Mesenteric fat pad (tissue), 1 donor: ENCODE data around the gene PNMA8C. TPM values are rescaled to one million over a fixed set of nuclear protein-coding genes. Genes with fewer than 3 reads are reported as not detected.
"Not testable (repeated sequence)": the region's sequence is repeated elsewhere in the genome, so short reads cannot be mapped to it uniquely, and the experiment has no call there.

Experiments
- DNase-seq: peaks from one replicate; pipeline ENCODE4 v3.0.0-alpha.2; 2020; ENCODE audit warnings: low spot score
- total RNA-seq: library from RNA; stranded (reverse); fragmentation: NEBNext Ultra II Directional; extraction: Animal tissue kit (Norgen Biotek cat#: 25700); gene quantifications from one replicate; pipeline ENCODE4 v1.2.1, GENCODE V29; 2021
- donor health status: DM: yes; HTN: yes; CAD: no.

The PNMA8C gene
- total RNA-seq, 1 donor from 2014 or later = not detected

GRCh38 chr19:46447824-46448223 lies 19.1 kb upstream of the PNMA8C start:
- no peak for DNase-seq

GRCh38 chr19:46447006-46447405 lies 18.3 kb upstream of the PNMA8C start:
- DNase-seq = no peak

GRCh38 chr19:46446021-46446420 lies 17.3 kb upstream of the PNMA8C start:
- DNase-seq = no peak

- DNase-seq = no peak
Observed at GRCh38 chr19:46442808-46443450, 14.2 kb upstream of the PNMA8C start.

- no peak for DNase-seq
Observed at GRCh38 chr19:46441866-46442265, 13.1 kb upstream of the PNMA8C start.

GRCh38 chr19:46435689-46436088 lies 7.0 kb upstream of the PNMA8C start:
- DNase-seq = peak; percentile 3

- peak; percentile 1 for DNase-seq
Observed at GRCh38 chr19:46435009-46435408, 6.3 kb upstream of the PNMA8C start.

GRCh38 chr19:46433470-46433869 lies 4.7 kb upstream of the PNMA8C start:
- DNase-seq = not testable (repeated sequence)

GRCh38 chr19:46431824-46432223 lies 3.1 kb upstream of the PNMA8C start:
- DNase-seq = no peak

- DNase-seq = no peak
Observed at GRCh38 chr19:46429999-46430398, 1.3 kb upstream of the PNMA8C start.

- no peak for DNase-seq
Observed at GRCh38 chr19:46427518-46428045, 1.2 kb downstream of the PNMA8C start.

- DNase-seq = no peak
Observed at GRCh38 chr19:46426506-46427162, 2.1 kb downstream of the PNMA8C start.

GRCh38 chr19:46426035-46426505 lies 2.7 kb downstream of the PNMA8C start:
- no peak for DNase-seq

- DNase-seq = no peak
Observed at GRCh38 chr19:46423188-46423587, 5.5 kb downstream of the PNMA8C start.

- no peak for DNase-seq
Observed at GRCh38 chr19:46422344-46422743, 6.4 kb downstream of the PNMA8C start.

GRCh38 chr19:46420056-46420455 lies 8.7 kb downstream of the PNMA8C start:
- no peak for DNase-seq

- not testable (repeated sequence) for DNase-seq
Observed at GRCh38 chr19:46415804-46416709, 12.7 kb downstream of the PNMA8C start.

- not testable (repeated sequence) for DNase-seq
Observed at GRCh38 chr19:46414899-46415298, 13.8 kb downstream of the PNMA8C start.

GRCh38 chr19:46413262-46414031 lies 15.3 kb downstream of the PNMA8C start, which contains the start of gene CCDC8:
Gene CCDC8, minus strand, starts transcription at chr19:46413564. Its CDS starts 754 bp downstream, at chr19:46412810.
- no peak for DNase-seq

GRCh38 chr19:46412650-46413261 lies 16.0 kb downstream of the PNMA8C start:
- no peak for DNase-seq
